Adrenal gland (tissue), 5 donors: ENCODE data around the gene MIER2.

Source experiments
- POLR2A ChIP-seq, 2 donors: fragments of 450-650 bp; IDR thresholded peaks; one replicate each; pipeline ENCODE4 v1.6.1; 2017; ENCODE audit warnings: antibody characterized with exemption in 2 of 2, mild to moderate bottlenecking in 2 of 2, moderate library complexity in 1 of 2
- TF ChIP-seq, protein P1 (sequence below), 6 experiments: fragments of 450-650 bp in 4 of 6; fragments of 200-600 bp in 2 of 6; sonication (generic) in 1 of 6; IDR thresholded peaks; 1 replicate in 5 of 6; 2 replicates in 1 of 6; pipeline versions ENCODE4 v1.5.1 to v1.8.0; 2016 to 2021; ENCODE audit warnings: antibody characterized with exemption in 6 of 6, mild to moderate bottlenecking in 2 of 6, moderate library complexity in 1 of 6
- donor health status: DM: no; HTN: no; CAD: no.

GRCh38 chr19:347946-348861, 3.6 kb upstream of the MIER2 start:
- TF ChIP-seq, protein P1, sequence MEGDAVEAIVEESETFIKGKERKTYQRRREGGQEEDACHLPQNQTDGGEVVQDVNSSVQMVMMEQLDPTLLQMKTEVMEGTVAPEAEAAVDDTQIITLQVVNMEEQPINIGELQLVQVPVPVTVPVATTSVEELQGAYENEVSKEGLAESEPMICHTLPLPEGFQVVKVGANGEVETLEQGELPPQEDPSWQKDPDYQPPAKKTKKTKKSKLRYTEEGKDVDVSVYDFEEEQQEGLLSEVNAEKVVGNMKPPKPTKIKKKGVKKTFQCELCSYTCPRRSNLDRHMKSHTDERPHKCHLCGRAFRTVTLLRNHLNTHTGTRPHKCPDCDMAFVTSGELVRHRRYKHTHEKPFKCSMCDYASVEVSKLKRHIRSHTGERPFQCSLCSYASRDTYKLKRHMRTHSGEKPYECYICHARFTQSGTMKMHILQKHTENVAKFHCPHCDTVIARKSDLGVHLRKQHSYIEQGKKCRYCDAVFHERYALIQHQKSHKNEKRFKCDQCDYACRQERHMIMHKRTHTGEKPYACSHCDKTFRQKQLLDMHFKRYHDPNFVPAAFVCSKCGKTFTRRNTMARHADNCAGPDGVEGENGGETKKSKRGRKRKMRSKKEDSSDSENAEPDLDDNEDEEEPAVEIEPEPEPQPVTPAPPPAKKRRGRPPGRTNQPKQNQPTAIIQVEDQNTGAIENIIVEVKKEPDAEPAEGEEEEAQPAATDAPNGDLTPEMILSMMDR (IDR thresholded peaks at IDR 0.05) = no peak
- TF ChIP-seq POLR2A (IDR thresholded peaks at IDR 0.05) = no peak
